Measurements from ENCODE around the gene HRNR. TPM values are rescaled to one million over a fixed set of nuclear protein-coding genes. Genes with fewer than 3 reads are reported as not detected.
"Not testable (repeated sequence)": the region's sequence is repeated elsewhere in the genome, so short reads cannot be mapped to it uniquely, and the experiment has no call there.

The HRNR gene
- total and polyA plus RNA-seq, 8 donors, result 0.10 to 0.54 (median 0.21) TPM; not detected in 2

DNA sequence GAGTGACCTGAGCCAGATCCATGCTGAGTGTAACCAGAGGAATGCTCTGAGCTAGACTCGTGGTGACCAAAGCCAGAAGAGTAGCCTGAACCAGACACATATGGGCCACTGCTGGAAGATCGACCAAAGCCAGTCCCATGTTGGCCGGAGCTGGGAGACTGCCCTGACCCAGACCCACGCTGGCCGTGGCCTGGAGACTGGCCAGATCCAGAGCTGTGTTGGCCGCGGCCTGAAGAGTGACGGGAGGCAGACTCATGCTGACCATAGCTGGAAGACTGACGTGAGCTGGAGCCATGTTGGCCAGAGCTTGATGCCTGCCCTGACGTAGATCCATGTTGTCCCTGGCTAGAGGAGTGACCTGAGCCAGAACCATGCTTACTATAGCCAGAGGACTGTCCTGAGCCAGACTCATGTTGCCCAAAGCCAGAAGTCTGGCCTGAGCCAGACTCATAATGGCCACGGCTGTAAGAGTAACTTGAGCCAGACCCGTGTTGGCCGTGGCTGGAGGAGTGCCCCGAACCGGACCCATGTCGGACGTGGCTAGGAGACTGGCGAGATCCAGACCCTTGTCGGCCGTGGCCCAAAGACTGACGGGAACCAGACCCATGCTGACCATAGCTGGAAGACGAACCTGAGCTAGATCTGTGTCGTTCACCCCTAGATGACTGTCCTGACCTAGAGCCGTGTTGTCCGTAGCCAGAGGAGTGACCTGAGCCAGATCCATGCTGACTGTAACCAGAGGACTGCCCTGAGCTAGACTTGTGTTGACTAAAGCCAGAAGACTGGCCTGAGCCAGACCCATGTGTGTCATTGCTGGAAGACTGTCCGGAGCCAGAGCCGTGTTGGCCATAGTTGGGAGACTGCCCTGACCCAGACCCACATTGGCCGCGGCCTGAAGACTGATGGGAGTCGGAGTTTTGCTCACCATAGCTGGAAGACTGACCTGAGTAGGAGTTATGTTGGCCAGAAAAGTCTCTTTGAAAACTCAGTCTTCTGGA, 3.5 kb downstream of the HRNR start:
- H3K4me1 ChIP-seq, result no peaks in the 10 kb centered on the region
- no peaks in the 10 kb centered on the region for H3K36me3 ChIP-seq
- H3K27ac ChIP-seq, result no peak overlapping the region
- no peak for TF ChIP-seq CTCF (IDR thresholded peaks at IDR 0.05)
- no peak for ATAC-seq
- intact Hi-C loops (cut with DNase I), result no loop called here
- no peaks in the 10 kb centered on the region for H3K27me3 ChIP-seq
- peaks cover 0 to 13% of the 10 kb centered on the region in 2 donors for H3K9me3 ChIP-seq
- H3K4me3 ChIP-seq, result no peak overlapping the region
- peak in 1 of 4 donors; percentile 54 for DNase-seq

- intact Hi-C loops (cut with DNase I); H3K4me3 ChIP-seq; ATAC-seq; H3K27ac ChIP-seq; H3K4me1 ChIP-seq; H3K27me3 ChIP-seq; H3K36me3 ChIP-seq: not testable (repeated sequence)
- peaks cover 0 to 17% of the 10 kb centered on the region in 2 donors for H3K9me3 ChIP-seq
- peak in 2 of 4 donors; percentile 13 to 24 for DNase-seq
Measured at GRCh38 chr1:152219438-152219837, 4.6 kb downstream of the HRNR start.

DNA sequence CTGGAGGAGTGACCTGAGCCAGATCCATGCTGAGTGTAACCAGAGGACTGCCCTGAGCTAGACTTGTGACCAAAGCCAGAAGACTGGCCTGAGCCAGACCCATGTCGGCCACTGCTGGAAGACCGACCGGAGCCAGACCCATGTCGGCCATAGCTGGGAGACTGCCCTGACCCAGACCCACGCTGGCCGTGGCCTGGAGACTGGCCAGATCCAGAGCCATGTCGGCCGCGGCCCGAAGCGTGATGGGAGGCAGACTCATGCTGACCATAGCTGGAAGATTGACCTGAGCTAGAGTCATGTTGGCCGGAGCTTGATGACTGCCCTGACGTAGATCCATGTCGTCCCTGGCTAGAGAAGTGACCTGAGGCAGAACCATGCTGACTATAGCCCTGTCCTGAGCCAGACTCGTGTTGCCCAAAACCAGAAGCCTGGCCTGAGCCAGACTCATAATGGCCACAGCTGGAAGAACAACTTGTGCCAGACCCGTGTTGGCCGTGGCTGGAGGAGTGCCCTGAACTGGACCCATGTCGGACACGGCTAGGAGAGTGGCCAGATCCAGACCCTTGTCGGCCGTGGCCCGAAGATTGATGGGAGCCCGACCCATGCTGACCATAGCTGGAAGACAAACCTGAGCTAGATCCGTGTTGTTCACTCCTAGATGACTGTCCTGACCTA, 5.1 kb downstream of the HRNR start:
- DNase-seq (peak in 2 of 4 donors; percentile 22 to 69), ATAC-seq (no peak)
- no peaks in the 10 kb centered on the region for H3K4me1 ChIP-seq
- H3K4me3 ChIP-seq, result no peak overlapping the region
- no peaks in the 10 kb centered on the region for H3K27me3 ChIP-seq
- no peak for TF ChIP-seq CTCF (IDR thresholded peaks at IDR 0.05)
- H3K36me3 ChIP-seq, result no peaks in the 10 kb centered on the region
- H3K27ac ChIP-seq, result no peak overlapping the region
- peaks cover 0 to 17% of the 10 kb centered on the region in 2 donors for H3K9me3 ChIP-seq
- intact Hi-C loops (cut with DNase I), result no loop called here

GRCh38 chr1:152215604-152216003, 8.4 kb downstream of the HRNR start:
- H3K4me1 ChIP-seq; H3K4me3 ChIP-seq; H3K27ac ChIP-seq; H3K27me3 ChIP-seq; H3K36me3 ChIP-seq; intact Hi-C loops (cut with DNase I); ATAC-seq: not testable (repeated sequence)
- peaks cover 0 to 17% of the 10 kb centered on the region in 2 donors for H3K9me3 ChIP-seq
- DNase-seq, result peak in 2 of 4 donors; percentile 24 to 30

DNA sequence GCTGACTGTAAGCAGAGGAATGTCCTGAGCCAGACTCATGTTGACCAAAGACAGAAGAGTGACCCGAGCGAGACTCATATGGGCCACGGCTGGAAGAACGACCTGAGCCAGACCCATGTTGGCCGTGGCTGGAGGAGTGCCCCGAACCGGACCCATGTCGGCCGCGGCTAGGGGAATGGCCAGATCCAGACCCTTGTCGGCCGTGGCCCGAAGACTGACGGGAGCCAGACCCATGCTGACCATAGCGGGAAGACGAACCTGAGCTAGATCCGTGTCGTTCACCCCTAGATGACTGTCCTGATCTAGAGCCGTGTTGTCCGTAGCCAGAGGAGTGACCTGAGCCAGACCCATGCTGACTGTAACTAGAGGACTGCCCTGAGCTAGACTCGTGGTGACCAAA, 9.1 kb downstream of the HRNR start:
- H3K36me3 ChIP-seq; H3K27me3 ChIP-seq; H3K27ac ChIP-seq; intact Hi-C loops (cut with DNase I); H3K4me3 ChIP-seq; H3K4me1 ChIP-seq; ATAC-seq: not testable (repeated sequence)
- H3K9me3 ChIP-seq, result peaks cover 0 to 17% of the 10 kb centered on the region in 2 donors
- peak in 2 of 4 donors; percentile 31 to 79 for DNase-seq

GRCh38 chr1:152198982-152199381, 25.0 kb downstream of the HRNR start:
- Histone ChIP-seq H3K4me3 (no peak overlapping the region), H3K4me1 (no peaks in the 10 kb centered on the region), H3K27me3 (no peaks in the 10 kb centered on the region), H3K36me3 (no peaks in the 10 kb centered on the region), H3K9me3 (no peaks in the 10 kb centered on the region), H3K27ac (no peak overlapping the region)
- intact Hi-C loops (cut with DNase I), result loop anchor here in 1 of 2 donors (10.0 kb wide), 1 partner anchor 256 kb away; no protein-coding TSS in a partner anchor
- ATAC-seq, result no peak
- TF ChIP-seq CTCF (IDR thresholded peaks at IDR 0.05), result no peak
- DNase-seq, result no peak

Data from left lung (tissue), 10 donors.